GM18873 (cell line): Measurements from ENCODE around the gene SOX2.

ENCODE experiments used
- ATAC-seq: cut with Tn5 transposase; IDR thresholded peaks from one replicate; pipeline ENCODE4 v1.9.1; 2021; ENCODE audit warnings: mild to moderate bottlenecking, moderate library complexity, moderate number of reproducible peaks; ENCODE audit not compliant: unreplicated experiment, low FRiP score

The SOX2 gene

GRCh38 chr3:181721046-181721875 lies 9.5 kb downstream of the SOX2 start:
- ATAC-seq = no peak

- ATAC-seq = no peak
Measured at GRCh38 chr3:181722156-181722555, 10.4 kb downstream of the SOX2 start.

- ATAC-seq = no peak
Measured at GRCh38 chr3:181722766-181723425, 11.2 kb downstream of the SOX2 start.

- no peak for ATAC-seq
Measured at GRCh38 chr3:181723625-181724191, 12.0 kb downstream of the SOX2 start.

- no peak for ATAC-seq
Measured at GRCh38 chr3:181724192-181724965, 12.7 kb downstream of the SOX2 start.

- ATAC-seq = no peak
Measured at GRCh38 chr3:181725131-181725731, 13.5 kb downstream of the SOX2 start.

GRCh38 chr3:181725830-181726229 lies 14.1 kb downstream of the SOX2 start:
- ATAC-seq = no peak

GRCh38 chr3:181726351-181727330 lies 14.9 kb downstream of the SOX2 start:
- no peak for ATAC-seq

GRCh38 chr3:181727341-181728032 lies 15.8 kb downstream of the SOX2 start:
- no peak for ATAC-seq

GRCh38 chr3:181728470-181729340 lies 17.0 kb downstream of the SOX2 start:
- ATAC-seq = no peak

GRCh38 chr3:181729341-181729869 lies 17.7 kb downstream of the SOX2 start:
- no peak for ATAC-seq

- no peak for ATAC-seq
Measured at GRCh38 chr3:181730316-181730715, 18.6 kb downstream of the SOX2 start.

GRCh38 chr3:181730934-181731333 lies 19.2 kb downstream of the SOX2 start:
- ATAC-seq = no peak

- ATAC-seq = no peak
Measured at GRCh38 chr3:181735911-181736310, 24.2 kb downstream of the SOX2 start.

- no peak for ATAC-seq
Measured at GRCh38 chr3:181738551-181738950, 26.8 kb downstream of the SOX2 start.

GRCh38 chr3:181739628-181740027 lies 27.9 kb downstream of the SOX2 start:
- ATAC-seq = no peak

- no peak for ATAC-seq
Measured at GRCh38 chr3:181741417-181741816, 29.7 kb downstream of the SOX2 start.
